ENCODE measurements around the gene ELOVL4. TPM values are rescaled to one million over a fixed set of nuclear protein-coding genes. Genes with fewer than 3 reads are reported as not detected.
A peak's percentile ranks its signal among the peaks of the same experiment; 100 is the strongest.

The ELOVL4 gene
- total and polyA plus RNA-seq, 2 of the 13 experiments (the other 11 are each of a cell fraction or from before 2014, with no cell fraction given) = 0.04 TPM; not detected in 1

DNA sequence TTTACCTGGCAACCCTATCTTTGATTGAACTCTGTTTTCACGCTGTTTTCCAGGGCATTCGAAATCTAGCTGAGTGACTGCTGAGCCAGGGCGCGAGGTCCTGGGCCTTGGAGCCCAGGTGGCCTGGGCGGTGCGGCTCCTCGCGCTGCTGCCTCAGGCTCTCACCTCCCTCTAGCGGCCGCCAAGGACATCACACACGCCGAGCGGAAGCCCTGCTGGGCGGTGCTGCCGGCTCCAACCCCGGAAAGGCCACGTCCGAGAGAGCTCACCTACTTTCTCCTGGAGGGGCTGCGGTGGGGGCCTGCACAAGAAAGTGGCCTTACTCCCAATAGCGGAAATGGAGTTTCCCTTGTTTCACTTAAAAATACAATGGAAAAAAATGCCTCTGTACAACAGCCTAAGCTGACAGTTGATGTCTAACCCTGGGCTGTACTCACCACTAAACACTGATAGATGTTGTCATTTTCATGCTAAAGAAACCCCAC, 77.7 kb downstream of the ELOVL4 start (continued):
- TF ChIP-seq, protein P1, sequence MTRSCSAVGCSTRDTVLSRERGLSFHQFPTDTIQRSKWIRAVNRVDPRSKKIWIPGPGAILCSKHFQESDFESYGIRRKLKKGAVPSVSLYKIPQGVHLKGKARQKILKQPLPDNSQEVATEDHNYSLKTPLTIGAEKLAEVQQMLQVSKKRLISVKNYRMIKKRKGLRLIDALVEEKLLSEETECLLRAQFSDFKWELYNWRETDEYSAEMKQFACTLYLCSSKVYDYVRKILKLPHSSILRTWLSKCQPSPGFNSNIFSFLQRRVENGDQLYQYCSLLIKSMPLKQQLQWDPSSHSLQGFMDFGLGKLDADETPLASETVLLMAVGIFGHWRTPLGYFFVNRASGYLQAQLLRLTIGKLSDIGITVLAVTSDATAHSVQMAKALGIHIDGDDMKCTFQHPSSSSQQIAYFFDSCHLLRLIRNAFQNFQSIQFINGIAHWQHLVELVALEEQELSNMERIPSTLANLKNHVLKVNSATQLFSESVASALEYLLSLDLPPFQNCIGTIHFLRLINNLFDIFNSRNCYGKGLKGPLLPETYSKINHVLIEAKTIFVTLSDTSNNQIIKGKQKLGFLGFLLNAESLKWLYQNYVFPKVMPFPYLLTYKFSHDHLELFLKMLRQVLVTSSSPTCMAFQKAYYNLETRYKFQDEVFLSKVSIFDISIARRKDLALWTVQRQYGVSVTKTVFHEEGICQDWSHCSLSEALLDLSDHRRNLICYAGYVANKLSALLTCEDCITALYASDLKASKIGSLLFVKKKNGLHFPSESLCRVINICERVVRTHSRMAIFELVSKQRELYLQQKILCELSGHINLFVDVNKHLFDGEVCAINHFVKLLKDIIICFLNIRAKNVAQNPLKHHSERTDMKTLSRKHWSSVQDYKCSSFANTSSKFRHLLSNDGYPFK (CRISPR knock-in tag; IDR thresholded peaks at IDR 0.05; ENCODE audit: borderline replicate concordance) = no peak
- TF ChIP-seq, protein P2, sequence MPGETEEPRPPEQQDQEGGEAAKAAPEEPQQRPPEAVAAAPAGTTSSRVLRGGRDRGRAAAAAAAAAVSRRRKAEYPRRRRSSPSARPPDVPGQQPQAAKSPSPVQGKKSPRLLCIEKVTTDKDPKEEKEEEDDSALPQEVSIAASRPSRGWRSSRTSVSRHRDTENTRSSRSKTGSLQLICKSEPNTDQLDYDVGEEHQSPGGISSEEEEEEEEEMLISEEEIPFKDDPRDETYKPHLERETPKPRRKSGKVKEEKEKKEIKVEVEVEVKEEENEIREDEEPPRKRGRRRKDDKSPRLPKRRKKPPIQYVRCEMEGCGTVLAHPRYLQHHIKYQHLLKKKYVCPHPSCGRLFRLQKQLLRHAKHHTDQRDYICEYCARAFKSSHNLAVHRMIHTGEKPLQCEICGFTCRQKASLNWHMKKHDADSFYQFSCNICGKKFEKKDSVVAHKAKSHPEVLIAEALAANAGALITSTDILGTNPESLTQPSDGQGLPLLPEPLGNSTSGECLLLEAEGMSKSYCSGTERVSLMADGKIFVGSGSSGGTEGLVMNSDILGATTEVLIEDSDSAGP (CRISPR knock-in tag; IDR thresholded peaks at IDR 0.05; ENCODE audit: borderline replicate concordance) = peak; percentile 60; the same call in 1 of the 2 replicates
- TF ChIP-seq ELF1 (CRISPR knock-in tag; IDR thresholded peaks at IDR 0.05) (peak; percentile 75), POGZ (CRISPR knock-in tag; IDR thresholded peaks at IDR 0.05) (peak; percentile 75; the same call in 1 of the 2 replicates), HMGXB4 (CRISPR knock-in tag; IDR thresholded peaks at IDR 0.05; ENCODE audit: borderline replicate concordance in 1 of 2, low read depth in 1 of 2) (peak; percentile 91 to 96), CCDC6 (CRISPR knock-in tag; IDR thresholded peaks at IDR 0.05) (0 out of 2 replicates have a peak, but pooled peaks have one; percentile 23), HDAC1 (CRISPR knock-in tag; IDR thresholded peaks at IDR 0.05) (peak; percentile 41; the same call in 1 of the 2 replicates), TBP (CRISPR knock-in tag; IDR thresholded peaks at IDR 0.05) (no peak), ZNF878 (CRISPR knock-in tag; IDR thresholded peaks at IDR 0.05) (0 out of 2 replicates have a peak, but pooled peaks have one; percentile 33), GABPA (IDR thresholded peaks at IDR 0.05; ENCODE audit: low read depth, low read length) (no peak), GABPA (CRISPR knock-in tag; IDR thresholded peaks at IDR 0.05; ENCODE audit: low read depth) (peak; percentile 73), SRY (CRISPR knock-in tag; IDR thresholded peaks at IDR 0.05) (0 out of 2 replicates have a peak, but pooled peaks have one; percentile 45), TRAFD1 (CRISPR knock-in tag; IDR thresholded peaks at IDR 0.05; ENCODE audit: borderline replicate concordance) (no peak), ZFP1 (CRISPR knock-in tag; IDR thresholded peaks at IDR 0.05) (no peak), YEATS4 (CRISPR knock-in tag; IDR thresholded peaks at IDR 0.05; ENCODE audit: borderline replicate concordance) (peak; percentile 46; the same call in 1 of the 2 replicates), ESRRA (CRISPR knock-in tag; IDR thresholded peaks at IDR 0.05; ENCODE audit: low read depth) (no peak), ZBTB20 (CRISPR knock-in tag; IDR thresholded peaks at IDR 0.05; ENCODE audit: borderline replicate concordance, low read depth) (peak; percentile 44; the same call in 1 of the 2 replicates), ZNF768 (CRISPR knock-in tag; IDR thresholded peaks at IDR 0.05) (peak; percentile 68; the same call in 1 of the 2 replicates)
- TF ChIP-seq, protein P3, sequence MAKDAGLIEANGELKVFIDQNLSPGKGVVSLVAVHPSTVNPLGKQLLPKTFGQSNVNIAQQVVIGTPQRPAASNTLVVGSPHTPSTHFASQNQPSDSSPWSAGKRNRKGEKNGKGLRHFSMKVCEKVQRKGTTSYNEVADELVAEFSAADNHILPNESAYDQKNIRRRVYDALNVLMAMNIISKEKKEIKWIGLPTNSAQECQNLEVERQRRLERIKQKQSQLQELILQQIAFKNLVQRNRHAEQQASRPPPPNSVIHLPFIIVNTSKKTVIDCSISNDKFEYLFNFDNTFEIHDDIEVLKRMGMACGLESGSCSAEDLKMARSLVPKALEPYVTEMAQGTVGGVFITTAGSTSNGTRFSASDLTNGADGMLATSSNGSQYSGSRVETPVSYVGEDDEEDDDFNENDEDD (CRISPR knock-in tag; IDR thresholded peaks at IDR 0.05; ENCODE audit: borderline replicate concordance) = peak; percentile 81; the same call in 1 of the 2 replicates
